B cell (primary cell): Measurements from ENCODE around the gene RHOD. TPM values are rescaled to one million over a fixed set of nuclear protein-coding genes. Genes with fewer than 3 reads are reported as not detected.

ENCODE experiments used
- ATAC-seq: fragments of 200-7000 bp; cut with Tn5 transposase; one replicate; pipeline ENCODE4 v1.10.0; 2021; ENCODE audit warnings: low read depth, mild to moderate bottlenecking, moderate number of reproducible peaks, moderate library complexity
- CTCF ChIA-PET: fragments of 350-600 bp; sonication (Branson Sonifier 250); formaldehyde crosslinking; loops from one replicate; lab custom pipeline; 2021; ENCODE audit warnings: antibody characterized with exemption, inconsistent platforms; lab: Charles Lee
- POLR2A ChIA-PET: fragments of 350-600 bp; sonication (Branson Sonifier 250); formaldehyde crosslinking; loops from one replicate; lab custom pipeline; 2021; ENCODE audit warnings: antibody characterized with exemption; lab: Charles Lee
- DNase-seq: peaks from one replicate; pipeline ENCODE4 v3.0.0; 2013
- H2AFZ ChIP-seq: 2 replicates; pipeline ENCODE4 v1.6.1; 2012; ENCODE audit warnings: mild to moderate bottlenecking, low read depth, low read length; ENCODE audit not compliant: insufficient read depth, poor library complexity, severe bottlenecking
- H3K27ac ChIP-seq, 2 donors: 1 replicate in 1 of 2; 2 replicates in 1 of 2; pipeline ENCODE4 v1.5.1; 2012 to 2013; ENCODE audit warnings: low read length in 2 of 2, mild to moderate bottlenecking in 2 of 2, moderate library complexity in 1 of 2
- H3K27me3 ChIP-seq, 4 experiments: fragments of 200-600 bp in 1 of 4; sonication (generic) in 1 of 4; replicated peaks in 1 of 4; 1 replicate in 2 of 4; 2 replicates in 2 of 4; pipeline versions ENCODE4 v1.6.1 to v1.7.0; 2013 to 2016; ENCODE audit warnings: low read length in 3 of 4, mild to moderate bottlenecking in 2 of 4, mixed read lengths in 1 of 4, moderate library complexity in 1 of 4; ENCODE audit not compliant: insufficient read depth in 4 of 4, control insufficient read depth in 3 of 4; ENCODE audit errors: control extremely low read depth in 1 of 4
- H3K36me3 ChIP-seq, 2 experiments: replicated peaks in 1 of 2; 1 replicate in 1 of 2; 2 replicates in 1 of 2; pipeline versions ENCODE4 v1.6.1 to v1.7.1; 2013; ENCODE audit warnings: low read length in 1 of 2; ENCODE audit not compliant: insufficient read depth in 2 of 2, control insufficient read depth in 1 of 2; ENCODE audit errors: control extremely low read depth in 1 of 2, extremely low read depth in 1 of 2
- H3K4me1 ChIP-seq, 2 donors: fragments of 200-600 bp in 1 of 2; sonication (generic) in 1 of 2; 1 replicate in 1 of 2; 2 replicates in 1 of 2; pipeline versions ENCODE4 v1.5.1 to v1.6.1; 2013 to 2017; ENCODE audit warnings: low read length in 2 of 2; ENCODE audit not compliant: control insufficient read depth in 2 of 2, insufficient read depth in 2 of 2
- H3K4me2 ChIP-seq: replicated peaks from 2 replicates; pipeline ENCODE3; 2012; ENCODE audit warnings: mild to moderate bottlenecking, low read depth, low read length; ENCODE audit not compliant: poor library complexity, severe bottlenecking
- H3K4me3 ChIP-seq, 5 experiments: fragments of 200-600 bp in 1 of 5; sonication (generic) in 1 of 5; 1 replicate in 3 of 5; 2 replicates in 2 of 5; pipeline versions ENCODE4 v1.5.1 to v1.7.0; 2011 to 2016; ENCODE audit warnings: low read length in 4 of 5, mild to moderate bottlenecking in 4 of 5, low read depth in 2 of 5, control low read depth in 1 of 5, moderate library complexity in 1 of 5; ENCODE audit not compliant: insufficient read depth in 1 of 5; ENCODE audit errors: control extremely low read depth in 1 of 5, extremely low read depth in 1 of 5
- H3K79me2 ChIP-seq: fragments of 200-600 bp; sonication (generic); one replicate; pipeline ENCODE4 v1.6.0; 2016; ENCODE audit warnings: low read length; ENCODE audit not compliant: control insufficient read depth, insufficient read depth
- H3K9ac ChIP-seq: fragments of 200-600 bp; sonication (generic); 2 replicates; pipeline ENCODE4 v1.6.1; 2017; ENCODE audit warnings: mild to moderate bottlenecking, low read length, moderate library complexity
- H3K9me3 ChIP-seq, 3 donors: one replicate each; pipeline versions ENCODE4 v1.6.1 to v1.7.1; 2013; ENCODE audit warnings: low read length in 2 of 3; ENCODE audit not compliant: control insufficient read depth in 2 of 3, insufficient read depth in 1 of 3; ENCODE audit errors: control extremely low read depth in 1 of 3
- H4K20me1 ChIP-seq: 2 replicates; pipeline ENCODE4 v1.6.0; 2012; ENCODE audit warnings: mild to moderate bottlenecking, low read length; ENCODE audit not compliant: insufficient read depth, control insufficient read depth, poor library complexity, severe bottlenecking
- H3K27ac Mint-ChIP-seq: one replicate; pipeline ENCODE4 v1.8.0; 2021; ENCODE audit warnings: mixed read lengths
- H3K27me3 Mint-ChIP-seq: one replicate; pipeline ENCODE4 v1.8.0; 2021; ENCODE audit warnings: mixed read lengths
- H3K4me1 Mint-ChIP-seq: one replicate; pipeline ENCODE4 v1.8.0; 2021; ENCODE audit warnings: mixed read lengths
- H3K4me3 Mint-ChIP-seq: one replicate; pipeline ENCODE4 v1.8.0; 2021; ENCODE audit warnings: mixed read lengths
- H3K9me3 Mint-ChIP-seq: one replicate; pipeline ENCODE4 v1.8.0; 2022; ENCODE audit warnings: mixed read lengths; ENCODE audit not compliant: insufficient read depth
- EZH2 ChIP-seq: IDR thresholded peaks from 2 replicates; pipeline ENCODE4 v1.6.1; 2012; ENCODE audit warnings: borderline replicate concordance, low read depth, mild to moderate bottlenecking, moderate library complexity, low read length; ENCODE audit not compliant: insufficient read depth, poor library complexity, severe bottlenecking
- WGBS: methylation state at CpG from one replicate; pipeline ENCODE4 v1.1.5; 2013; ENCODE audit warnings: missing lambda C conversion rate; ENCODE audit not compliant: insufficient coverage; 5-methylcytosine and 5-hydroxymethylcytosine counted together
- intact Hi-C: fragments of 100-400 bp; cut with micrococcal nuclease; formaldehyde crosslinking; loops from one replicate; pipeline ENCODE4 v1.10.0; 2022
- polyA plus RNA-seq: library from polyadenylated mRNA; depleted of rRNA; stranded (reverse); fragments of >200 nt; gene quantifications from 2 replicates; pipeline ENCODE4 v1.2.3, GENCODE V29; 2012
- total RNA-seq, 2 donors: library from RNA; stranded (reverse); fragments of 120-200 nt in 1 of 2; gene quantifications; 1 replicate in 1 of 2; 2 replicates in 1 of 2; pipeline versions ENCODE4 v1.2.3 to v1.2.4, GENCODE V29; 2013 to 2022
- TF ChIP-seq, protein P1 (sequence below): fragments of 200-600 bp; IDR thresholded peaks from one replicate; pipeline ENCODE4 v1.8.0; 2022; ENCODE audit warnings: antibody characterized with exemption, mild to moderate bottlenecking

The RHOD gene
- total and polyA plus RNA-seq, 2 donors (not counting 1 experiment from before 2014, with no cell fraction given) = 0.42 to 0.48 TPM

DNA sequence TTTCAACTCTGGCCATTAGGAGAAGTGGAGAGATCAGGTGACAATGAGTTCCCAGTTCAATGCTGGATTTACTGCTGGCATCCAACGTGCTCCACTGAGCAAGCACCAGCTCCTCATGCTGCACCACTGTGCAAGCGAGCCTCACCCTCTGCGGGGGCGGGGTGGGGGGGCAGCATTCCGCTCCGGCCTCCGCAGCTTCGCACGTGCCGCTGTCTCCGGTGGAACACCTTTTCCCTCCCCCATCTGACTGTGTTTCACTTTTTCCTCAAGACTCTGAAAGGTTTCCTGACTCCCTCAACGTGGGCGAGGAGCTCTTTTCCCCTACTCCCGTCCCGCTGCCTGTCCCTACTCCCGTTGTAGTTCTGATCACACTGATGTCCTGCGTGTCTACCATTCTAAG, 835 bp upstream of the RHOD start:
- H3K4me1 ChIP-seq = peaks cover 9% of the 10 kb centered on the region in 2 donors
- ChIA-PET CTCF (interaction anchor here (1.4 to 1.5 kb wide), 2 partner anchors 15 to 17 kb away, joined by 5 to 6 read pairs; no protein-coding TSS in a partner anchor), POLR2A (interaction anchor here (0.5 kb wide), 1 partner anchor 8 kb away, joined by 5 read pairs; no protein-coding TSS in a partner anchor)
- ATAC-seq (no peak), DNase-seq (no peak)
- H3K4me3 ChIP-seq = no peak overlapping the region
- Mint-ChIP-seq H3K27ac (no peak overlapping the region), H3K27me3 (peaks cover 26% of the 10 kb centered on the region), H3K4me1 (peaks cover 13% of the 10 kb centered on the region), H3K4me3 (peak overlapping the region; percentile 82), H3K9me3 (no peaks in the 10 kb centered on the region)
- intact Hi-C loops = no loop called here
- H3K36me3 ChIP-seq = no peaks in the 10 kb centered on the region
- TF ChIP-seq, protein P1, sequence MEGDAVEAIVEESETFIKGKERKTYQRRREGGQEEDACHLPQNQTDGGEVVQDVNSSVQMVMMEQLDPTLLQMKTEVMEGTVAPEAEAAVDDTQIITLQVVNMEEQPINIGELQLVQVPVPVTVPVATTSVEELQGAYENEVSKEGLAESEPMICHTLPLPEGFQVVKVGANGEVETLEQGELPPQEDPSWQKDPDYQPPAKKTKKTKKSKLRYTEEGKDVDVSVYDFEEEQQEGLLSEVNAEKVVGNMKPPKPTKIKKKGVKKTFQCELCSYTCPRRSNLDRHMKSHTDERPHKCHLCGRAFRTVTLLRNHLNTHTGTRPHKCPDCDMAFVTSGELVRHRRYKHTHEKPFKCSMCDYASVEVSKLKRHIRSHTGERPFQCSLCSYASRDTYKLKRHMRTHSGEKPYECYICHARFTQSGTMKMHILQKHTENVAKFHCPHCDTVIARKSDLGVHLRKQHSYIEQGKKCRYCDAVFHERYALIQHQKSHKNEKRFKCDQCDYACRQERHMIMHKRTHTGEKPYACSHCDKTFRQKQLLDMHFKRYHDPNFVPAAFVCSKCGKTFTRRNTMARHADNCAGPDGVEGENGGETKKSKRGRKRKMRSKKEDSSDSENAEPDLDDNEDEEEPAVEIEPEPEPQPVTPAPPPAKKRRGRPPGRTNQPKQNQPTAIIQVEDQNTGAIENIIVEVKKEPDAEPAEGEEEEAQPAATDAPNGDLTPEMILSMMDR = no peak
- TF ChIP-seq EZH2 = no peak
- peak overlapping the region; percentile 88 for H3K4me2 ChIP-seq
- 47% methylated on average over 17 of the region's 17 CpGs for WGBS
- peaks cover 0 to 28% (median 13%) of the 10 kb centered on the region in 4 experiments for H3K27me3 ChIP-seq
- no peaks in the 10 kb centered on the region for H3K79me2 ChIP-seq
- H3K27ac ChIP-seq = no peak overlapping the region
- no peak overlapping the region for H3K9ac ChIP-seq
- no peaks in the 10 kb centered on the region for H4K20me1 ChIP-seq
- H2AFZ ChIP-seq = peak overlapping the region; percentile 81
- peaks cover 0 to 4% (median 0%) of the 10 kb centered on the region in 3 donors for H3K9me3 ChIP-seq

DNA sequence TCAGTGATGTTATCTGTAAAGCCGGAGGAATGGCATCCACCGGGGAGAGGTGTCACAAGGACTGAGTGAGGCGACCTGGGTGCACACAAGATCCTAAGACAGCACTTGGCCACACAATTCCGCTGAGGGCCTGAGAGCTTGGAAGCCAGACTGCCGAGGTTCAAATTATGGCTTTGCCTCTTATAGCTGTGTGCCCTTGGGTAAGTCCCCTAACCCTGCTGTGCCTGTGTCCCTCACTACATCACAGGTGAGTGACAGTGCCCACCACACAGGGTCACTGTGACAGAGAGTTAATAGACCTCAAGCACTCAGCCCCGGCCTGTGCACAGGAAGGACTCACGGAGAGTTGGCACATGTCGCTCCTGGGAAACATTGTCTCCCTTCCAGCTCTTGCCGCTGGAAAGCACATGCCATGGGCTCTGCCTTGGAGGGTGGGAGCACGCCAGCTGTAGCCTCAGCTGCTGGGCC, 592 bp downstream of the RHOD start:
- CTCF ChIA-PET = interaction anchor here (0.6 to 1.4 kb wide), 3 partner anchors 16 to 78 kb away, joined by 3 to 4 read pairs (median 3); no protein-coding TSS in a partner anchor
- peak overlapping the region; percentile 78 for H3K4me3 Mint-ChIP-seq
- no peak for TF ChIP-seq EZH2
- intact Hi-C loops = no loop called here
- H3K27me3 Mint-ChIP-seq = peaks cover 17% of the 10 kb centered on the region
- H3K27ac Mint-ChIP-seq = no peak overlapping the region
- DNase-seq (no peak), ATAC-seq (no peak)
- Histone ChIP-seq H3K27me3 (peaks cover 0 to 20% (median 9%) of the 10 kb centered on the region in 4 experiments), H3K9me3 (peaks cover 0 to 4% (median 0%) of the 10 kb centered on the region in 3 donors), H3K79me2 (no peaks in the 10 kb centered on the region), H4K20me1 (no peaks in the 10 kb centered on the region), H3K4me2 (peak overlapping the region; percentile 88), H3K4me3 (peak overlapping the region in 3 of 5 experiments; percentile 36 to 61 (median 50)), H3K9ac (peak overlapping the region; percentile 64), H2AFZ (peak overlapping the region; percentile 81), H3K27ac (no peak overlapping the region), H3K4me1 (peaks cover 9% of the 10 kb centered on the region in 2 donors), H3K36me3 (no peaks in the 10 kb centered on the region)
- POLR2A ChIA-PET = interaction anchor here (0.5 kb wide), 1 partner anchor 38 kb away, joined by 6 read pairs; no protein-coding TSS in a partner anchor
- H3K4me1 Mint-ChIP-seq = peaks cover 13% of the 10 kb centered on the region
- WGBS = 96% methylated on average over 9 of the region's 10 CpGs
- H3K9me3 Mint-ChIP-seq = no peaks in the 10 kb centered on the region
